ENCODE measurements around the gene KRT77.

Gene KRT77

GRCh38 chr12:52683575-52684300 is 19.6 kb downstream of the KRT77 start:
- no peak overlapping the region for H3K9ac ChIP-seq (ENCODE audit: low read depth, low read length)
- H3K4me3 ChIP-seq (ENCODE audit: low read length) = no peak overlapping the region
- peaks cover 26% of the 10 kb centered on the region; the same call in 1 of the 2 replicates for H3K27me3 ChIP-seq (ENCODE audit: insufficient read depth, low read length)
- H3K9me3 ChIP-seq (ENCODE audit: insufficient read depth, low read depth, low read length) = no peaks in the 10 kb centered on the region
- H3K4me1 ChIP-seq (ENCODE audit: insufficient read depth, low read length) = no peaks in the 10 kb centered on the region
- no peaks in the 10 kb centered on the region for H3K36me3 ChIP-seq (ENCODE audit: insufficient read depth, low read depth, low read length)
- no peak overlapping the region for H3K27ac ChIP-seq (ENCODE audit: low read length)

GRCh38 chr12:52682938-52683574 is 20.3 kb downstream of the KRT77 start:
- Histone ChIP-seq H3K9me3 (ENCODE audit: insufficient read depth, low read depth, low read length) (no peaks in the 10 kb centered on the region), H3K27me3 (ENCODE audit: insufficient read depth, low read length) (peaks cover 20% of the 10 kb centered on the region; the same call in 1 of the 2 replicates), H3K4me1 (ENCODE audit: insufficient read depth, low read length) (no peaks in the 10 kb centered on the region), H3K9ac (ENCODE audit: low read depth, low read length) (no peak overlapping the region), H3K27ac (ENCODE audit: low read length) (no peak overlapping the region), H3K4me3 (ENCODE audit: low read length) (no peak overlapping the region), H3K36me3 (ENCODE audit: insufficient read depth, low read depth, low read length) (no peaks in the 10 kb centered on the region)

GRCh38 chr12:52682381-52682660 is 21.0 kb downstream of the KRT77 start:
- Histone ChIP-seq H3K9me3 (ENCODE audit: insufficient read depth, low read depth, low read length) (no peaks in the 10 kb centered on the region), H3K4me1 (ENCODE audit: insufficient read depth, low read length) (no peaks in the 10 kb centered on the region), H3K27me3 (ENCODE audit: insufficient read depth, low read length) (peaks cover 15% of the 10 kb centered on the region; the same call in 1 of the 2 replicates), H3K4me3 (ENCODE audit: low read length) (no peak overlapping the region), H3K36me3 (ENCODE audit: insufficient read depth, low read depth, low read length) (no peaks in the 10 kb centered on the region), H3K9ac (ENCODE audit: low read depth, low read length) (no peak overlapping the region), H3K27ac (ENCODE audit: low read length) (no peak overlapping the region)

GRCh38 chr12:52681526-52682380 is 21.6 kb downstream of the KRT77 start:
- no peak overlapping the region for H3K27ac ChIP-seq (ENCODE audit: low read length)
- H3K27me3 ChIP-seq (ENCODE audit: insufficient read depth, low read length) = peaks cover 14% of the 10 kb centered on the region; the same call in 1 of the 2 replicates
- H3K4me1 ChIP-seq (ENCODE audit: insufficient read depth, low read length) = no peaks in the 10 kb centered on the region
- no peaks in the 10 kb centered on the region for H3K36me3 ChIP-seq (ENCODE audit: insufficient read depth, low read depth, low read length)
- no peak overlapping the region for H3K4me3 ChIP-seq (ENCODE audit: low read length)
- H3K9ac ChIP-seq (ENCODE audit: low read depth, low read length) = no peak overlapping the region
- no peaks in the 10 kb centered on the region for H3K9me3 ChIP-seq (ENCODE audit: insufficient read depth, low read depth, low read length)

- Histone ChIP-seq H3K36me3 (ENCODE audit: insufficient read depth, low read depth, low read length) (no peaks in the 10 kb centered on the region), H3K4me1 (ENCODE audit: insufficient read depth, low read length) (no peaks in the 10 kb centered on the region), H3K4me3 (ENCODE audit: low read length) (no peak within 1 kb of the TSS), H3K9ac (ENCODE audit: low read depth, low read length) (no peak within 1 kb of the TSS), H3K27me3 (ENCODE audit: insufficient read depth, low read length) (peaks cover 12% of the 10 kb centered on the region; the same call in 1 of the 2 replicates), H3K27ac (ENCODE audit: low read length) (no peak within 1 kb of the TSS), H3K9me3 (ENCODE audit: insufficient read depth, low read depth, low read length) (no peaks in the 10 kb centered on the region)
Measured at GRCh38 chr12:52680363-52680762, 23.0 kb downstream of the KRT77 start, which contains the start of gene KRT1. TSS of gene KRT1 (minus strand) at chr12:52680407. CDS start at chr12:52680348, 59 bp downstream.

GRCh38 chr12:52679875-52680274 is 23.4 kb downstream of the KRT77 start:
- Histone ChIP-seq H3K9ac (ENCODE audit: low read depth, low read length) (no peak overlapping the region), H3K9me3 (ENCODE audit: insufficient read depth, low read depth, low read length) (no peaks in the 10 kb centered on the region), H3K27ac (ENCODE audit: low read length) (no peak overlapping the region), H3K27me3 (ENCODE audit: insufficient read depth, low read length) (peaks cover 12% of the 10 kb centered on the region; the same call in 1 of the 2 replicates), H3K4me3 (ENCODE audit: low read length) (no peak overlapping the region), H3K36me3 (ENCODE audit: insufficient read depth, low read depth, low read length) (no peaks in the 10 kb centered on the region), H3K4me1 (ENCODE audit: insufficient read depth, low read length) (no peaks in the 10 kb centered on the region)

GRCh38 chr12:52677671-52678070 is 25.7 kb downstream of the KRT77 start:
- peaks cover 8% of the 10 kb centered on the region; the same call in 1 of the 2 replicates for H3K27me3 ChIP-seq (ENCODE audit: insufficient read depth, low read length)

GRCh38 chr12:52677126-52677525 is 26.2 kb downstream of the KRT77 start:
- no peak overlapping the region for H3K27ac ChIP-seq (ENCODE audit: low read length)
- no peak overlapping the region for H3K9ac ChIP-seq (ENCODE audit: low read depth, low read length)
- H3K4me1 ChIP-seq (ENCODE audit: insufficient read depth, low read length) = no peaks in the 10 kb centered on the region
- H3K9me3 ChIP-seq (ENCODE audit: insufficient read depth, low read depth, low read length) = no peaks in the 10 kb centered on the region
- H3K27me3 ChIP-seq (ENCODE audit: insufficient read depth, low read length) = peaks cover 3% of the 10 kb centered on the region; the same call in 1 of the 2 replicates
- H3K36me3 ChIP-seq (ENCODE audit: insufficient read depth, low read depth, low read length) = no peaks in the 10 kb centered on the region
- no peak overlapping the region for H3K4me3 ChIP-seq (ENCODE audit: low read length)

More at GRCh38 chr12:52677671-52678070, 25.7 kb downstream of the KRT77 start:
- Histone ChIP-seq H3K4me1 (ENCODE audit: insufficient read depth, low read length) (no peaks in the 10 kb centered on the region), H3K4me3 (ENCODE audit: low read length) (no peak overlapping the region), H3K9me3 (ENCODE audit: insufficient read depth, low read depth, low read length) (no peaks in the 10 kb centered on the region), H3K36me3 (ENCODE audit: insufficient read depth, low read depth, low read length) (no peaks in the 10 kb centered on the region), H3K9ac (ENCODE audit: low read depth, low read length) (no peak overlapping the region), H3K27ac (ENCODE audit: low read length) (no peak overlapping the region)

GRCh38 chr12:52676163-52676562 is 27.2 kb downstream of the KRT77 start:
- no peaks in the 10 kb centered on the region; the same call in 1 of the 2 replicates for H3K27me3 ChIP-seq (ENCODE audit: insufficient read depth, low read length)
- H3K9ac ChIP-seq (ENCODE audit: low read depth, low read length) = no peak overlapping the region
- H3K36me3 ChIP-seq (ENCODE audit: insufficient read depth, low read depth, low read length) = no peaks in the 10 kb centered on the region
- H3K9me3 ChIP-seq (ENCODE audit: insufficient read depth, low read depth, low read length) = no peaks in the 10 kb centered on the region
- no peak overlapping the region for H3K4me3 ChIP-seq (ENCODE audit: low read length)
- H3K27ac ChIP-seq (ENCODE audit: low read length) = no peak overlapping the region
- H3K4me1 ChIP-seq (ENCODE audit: insufficient read depth, low read length) = no peaks in the 10 kb centered on the region

GRCh38 chr12:52675301-52675701 is 28.0 kb downstream of the KRT77 start:
- no peak overlapping the region for H3K27ac ChIP-seq (ENCODE audit: low read length)
- H3K27me3 ChIP-seq (ENCODE audit: insufficient read depth, low read length) = no peaks in the 10 kb centered on the region; the same call in 1 of the 2 replicates
- no peak overlapping the region for H3K9ac ChIP-seq (ENCODE audit: low read depth, low read length)
- H3K4me1 ChIP-seq (ENCODE audit: insufficient read depth, low read length) = no peaks in the 10 kb centered on the region
- H3K4me3 ChIP-seq (ENCODE audit: low read length) = no peak overlapping the region
- H3K9me3 ChIP-seq (ENCODE audit: insufficient read depth, low read depth, low read length) = no peaks in the 10 kb centered on the region
- no peaks in the 10 kb centered on the region for H3K36me3 ChIP-seq (ENCODE audit: insufficient read depth, low read depth, low read length)

GRCh38 chr12:52674433-52674775 is 28.9 kb downstream of the KRT77 start:
- H3K9ac ChIP-seq (ENCODE audit: low read depth, low read length) = no peak overlapping the region
- H3K9me3 ChIP-seq (ENCODE audit: insufficient read depth, low read depth, low read length) = no peaks in the 10 kb centered on the region
- no peak overlapping the region for H3K27ac ChIP-seq (ENCODE audit: low read length)
- no peak overlapping the region for H3K4me3 ChIP-seq (ENCODE audit: low read length)
- H3K4me1 ChIP-seq (ENCODE audit: insufficient read depth, low read length) = no peaks in the 10 kb centered on the region
- H3K36me3 ChIP-seq (ENCODE audit: insufficient read depth, low read depth, low read length) = no peaks in the 10 kb centered on the region
- no peaks in the 10 kb centered on the region; the same call in 1 of the 2 replicates for H3K27me3 ChIP-seq (ENCODE audit: insufficient read depth, low read length)
